HCT116 (cell line): ENCODE measurements around the gene ATP1A1.

Source experiments
- CTCF ChIP-seq, 3 experiments: fragments of 200-600 bp in 1 of 3; sonication (generic) in 1 of 3; IDR thresholded peaks in 2 of 3; conservative IDR thresholded peaks in 1 of 3; 2 replicates each; pipeline ENCODE4 v1.5.1; 2012 to 2017; ENCODE audit warnings: low read depth in 2 of 3, low read length in 2 of 3, antibody characterized with exemption in 1 of 3, borderline replicate concordance in 1 of 3, control low read depth in 1 of 3, mild to moderate bottlenecking in 1 of 3, mixed read lengths in 1 of 3, mixed run types in 1 of 3, moderate library complexity in 1 of 3; ENCODE audit not compliant: insufficient read depth in 1 of 3
- EZH2 ChIP-seq: fragments of 200-600 bp; sonication (generic); IDR thresholded peaks from 2 replicates; pipeline ENCODE4 v1.6.1; 2017; ENCODE audit warnings: antibody characterized with exemption, mixed run types
- JUND ChIP-seq: IDR thresholded peaks from 2 replicates; pipeline ENCODE4 v1.6.1; 2012
- POLR2A ChIP-seq: IDR thresholded peaks from 2 replicates; pipeline ENCODE4 v1.7.0; 2011; ENCODE audit warnings: borderline replicate concordance; ENCODE audit not compliant: insufficient read depth, insufficient read length; ENCODE audit errors: extremely low read depth
- POLR2AphosphoS5 ChIP-seq: IDR thresholded peaks from 2 replicates; pipeline ENCODE4 v1.6.1; 2011; ENCODE audit warnings: mild to moderate bottlenecking, low read depth, low read length, moderate library complexity
- TCF7L2 ChIP-seq: IDR thresholded peaks from 2 replicates; pipeline ENCODE4 v1.7.0; 2011; ENCODE audit warnings: borderline replicate concordance, inconsistent platforms; ENCODE audit not compliant: insufficient read depth, insufficient read length; ENCODE audit errors: extremely low read depth
- YY1 ChIP-seq: IDR thresholded peaks from 2 replicates; pipeline ENCODE4 v1.6.1; 2011; ENCODE audit warnings: low read length, low read depth, moderate library complexity, mild to moderate bottlenecking; ENCODE audit not compliant: insufficient replicate concordance; ENCODE audit errors: extremely low read depth

- TF ChIP-seq CTCF (IDR thresholded peaks at IDR 0.05 in 2 of 3, conservative IDR thresholded peaks at IDR 0.05 in 1 of 3; ENCODE audit: borderline replicate concordance in 1 of 3, insufficient read depth in 1 of 3, low read depth in 2 of 3, low read length in 2 of 3) (no peak), JUND (no peak), YY1 (no peak), EZH2 (no peak), POLR2A (no peak), POLR2AphosphoS5 (no peak), TCF7L2 (no peak)
Observed at GRCh38 chr1:116331523-116331922, 41.5 kb upstream of the ATP1A1 start.
